Stomach (tissue), 4 donors: ENCODE data around the gene FOXC2.

Experiments used
- CTCF ChIP-seq, 7 experiments: fragments of 450-650 bp in 4 of 7; fragments of 200-600 bp in 3 of 7; sonication (generic) in 3 of 7; IDR thresholded peaks; one replicate each; pipeline ENCODE4 v1.5.1; 2016 to 2019; ENCODE audit warnings: antibody characterized with exemption in 7 of 7, control low read depth in 2 of 7, mild to moderate bottlenecking in 1 of 7
- EP300 ChIP-seq: sonication (generic); formaldehyde crosslinking; IDR thresholded peaks from one replicate; pipeline ENCODE4 v1.6.1; 2017; ENCODE audit warnings: antibody characterized with exemption
- POLR2AphosphoS5 ChIP-seq, 3 donors: sonication (generic); formaldehyde crosslinking; IDR thresholded peaks; one replicate each; pipeline ENCODE4 v1.6.1; 2016; ENCODE audit warnings: antibody characterized with exemption in 3 of 3

GRCh38 chr16:86573215-86573614, 6.6 kb downstream of the FOXC2 start:
- TF ChIP-seq CTCF (IDR thresholded peaks at IDR 0.05) (no peak), EP300 (no peak), POLR2AphosphoS5 (IDR thresholded peaks at IDR 0.05) (no peak)
